Uterus (tissue), 2 donors: ENCODE measurements around the gene ZNF618.

ENCODE experiments used
- CTCF ChIP-seq, 4 experiments: fragments of 200-600 bp in 2 of 4; fragments of 450-650 bp in 2 of 4; sonication (generic) in 2 of 4; IDR thresholded peaks; one replicate each; pipeline ENCODE4 v1.5.1; 2016 to 2019; ENCODE audit warnings: antibody characterized with exemption in 4 of 4, mild to moderate bottlenecking in 2 of 4, moderate library complexity in 1 of 4
- POLR2A ChIP-seq, 2 donors: fragments of 450-650 bp; IDR thresholded peaks; one replicate each; pipeline ENCODE4 v1.6.1; 2016; ENCODE audit warnings: antibody characterized with exemption in 2 of 2, mild to moderate bottlenecking in 1 of 2, moderate library complexity in 1 of 2

- TF ChIP-seq POLR2A (IDR thresholded peaks at IDR 0.05) = no peak
- TF ChIP-seq CTCF (IDR thresholded peaks at IDR 0.05) = no peak
Observed at GRCh38 chr9:113910036-113910639, 34.0 kb downstream of the ZNF618 start.
